Activated CD4-positive, alpha-beta memory T cell treated with anti-CD3 and anti-CD28 coated beads for 36 hours (primary cell): ENCODE results near the gene MUC5AC. TPM values are rescaled to one million over a fixed set of nuclear protein-coding genes. Genes with fewer than 3 reads are reported as not detected.

ENCODE experiments used
- CTCF ChIA-PET: fragments of 350-600 bp; sonication (Branson Sonifier 250); formaldehyde crosslinking; loops from one replicate; lab custom pipeline; 2021; ENCODE audit warnings: antibody characterized with exemption, inconsistent platforms; lab: Charles Lee
- POLR2A ChIA-PET: fragments of 350-600 bp; sonication (Branson Sonifier 250); formaldehyde crosslinking; loops from one replicate; lab custom pipeline; 2021; ENCODE audit warnings: antibody characterized with exemption; lab: Charles Lee
- DNase-seq: peaks from one replicate; pipeline ENCODE4 v3.0.0-alpha.2; 2020
- H3K27ac Mint-ChIP-seq: one replicate; pipeline ENCODE4 v1.8.0; 2021; ENCODE audit warnings: mixed read lengths
- H3K27me3 Mint-ChIP-seq: one replicate; pipeline ENCODE4 v1.8.0; 2021; ENCODE audit warnings: mixed read lengths
- H3K36me3 Mint-ChIP-seq: one replicate; pipeline ENCODE4 v1.8.0; 2021; ENCODE audit warnings: mixed read lengths
- H3K4me1 Mint-ChIP-seq: one replicate; pipeline ENCODE4 v1.8.0; 2021; ENCODE audit warnings: low read depth, mixed read lengths
- H3K4me3 Mint-ChIP-seq: one replicate; pipeline ENCODE4 v1.8.0; 2021; ENCODE audit warnings: mild to moderate bottlenecking, mixed read lengths
- H3K9me3 Mint-ChIP-seq: one replicate; pipeline ENCODE4 v1.8.0; 2021; ENCODE audit warnings: mixed read lengths
- intact Hi-C: fragments of 100-400 bp; cut with micrococcal nuclease; formaldehyde crosslinking; loops from one replicate; pipeline ENCODE4 v1.15.1; 2023
- total RNA-seq, 2 experiments: library from RNA; stranded (reverse); gene quantifications; one replicate each; pipeline ENCODE4 v1.2.3, GENCODE V29; 2021

Gene MUC5AC
- total RNA-seq, 2 experiments from 2014 or later = not detected

GRCh38 chr11:1201395-1202153 lies 43.8 kb downstream of the MUC5AC start:
- intact Hi-C loops = loop anchor here (2.0 to 10.0 kb wide), 3 partner anchors 183 to 371 kb away; partner anchors contain the start of genes BRSK2 and DUSP8
- Mint-ChIP-seq H3K4me3 (no peak overlapping the region), H3K36me3 (no peaks in the 10 kb centered on the region), H3K9me3 (no peaks in the 10 kb centered on the region), H3K4me1 (no peaks in the 10 kb centered on the region), H3K27me3 (no peaks in the 10 kb centered on the region), H3K27ac (no peak overlapping the region)
- CTCF ChIA-PET = interaction anchor here (1.6 to 3.3 kb wide), 2 partner anchors 99 to 314 kb away, joined by 3 to 16 read pairs; no protein-coding TSS in a partner anchor
- POLR2A ChIA-PET = no interaction called here
- no peak for DNase-seq

GRCh38 chr11:1202154-1202775 lies 44.5 kb downstream of the MUC5AC start:
- H3K9me3 Mint-ChIP-seq = no peaks in the 10 kb centered on the region
- ChIA-PET CTCF (interaction anchor here (1.0 to 3.3 kb wide), 4 partner anchors 98 to 372 kb away, joined by 3 to 21 read pairs (median 10); no protein-coding TSS in a partner anchor), POLR2A (no interaction called here)
- intact Hi-C loops = loop anchor here (2.0 to 10.0 kb wide), 3 partner anchors 183 to 370 kb away; partner anchors contain the start of genes BRSK2 and DUSP8
- no peaks in the 10 kb centered on the region for H3K27me3 Mint-ChIP-seq
- no peak overlapping the region for H3K27ac Mint-ChIP-seq
- no peaks in the 10 kb centered on the region for H3K36me3 Mint-ChIP-seq
- H3K4me1 Mint-ChIP-seq = no peaks in the 10 kb centered on the region
- no peak overlapping the region for H3K4me3 Mint-ChIP-seq
- DNase-seq = peak; percentile 43

- DNase-seq = peak; percentile 73
- Mint-ChIP-seq H3K9me3 (no peaks in the 10 kb centered on the region), H3K36me3 (no peaks in the 10 kb centered on the region), H3K4me1 (no peaks in the 10 kb centered on the region), H3K27ac (no peak overlapping the region), H3K4me3 (no peak overlapping the region), H3K27me3 (no peaks in the 10 kb centered on the region)
- POLR2A ChIA-PET = no interaction called here
- CTCF ChIA-PET = interaction anchor here (0.6 to 3.3 kb wide), 6 partner anchors 38 to 371 kb away, joined by 3 to 21 read pairs (median 4); no protein-coding TSS in a partner anchor
- intact Hi-C loops = loop anchor here (2.0 to 10.0 kb wide), 3 partner anchors 182 to 369 kb away; partner anchors contain the start of genes BRSK2 and DUSP8
Observed at GRCh38 chr11:1202776-1203504, 45.2 kb downstream of the MUC5AC start.

- Mint-ChIP-seq H3K4me3 (no peak overlapping the region), H3K27ac (no peak overlapping the region), H3K36me3 (no peaks in the 10 kb centered on the region), H3K9me3 (no peaks in the 10 kb centered on the region), H3K4me1 (no peaks in the 10 kb centered on the region), H3K27me3 (no peaks in the 10 kb centered on the region)
- no peak for DNase-seq
- intact Hi-C loops = loop anchor here (2.0 to 10.0 kb wide), 3 partner anchors 181 to 369 kb away; partner anchors contain the start of genes BRSK2 and DUSP8
- POLR2A ChIA-PET = no interaction called here
- CTCF ChIA-PET = interaction anchor here (0.8 to 3.3 kb wide), 4 partner anchors 37 to 371 kb away, joined by 3 to 21 read pairs (median 10); no protein-coding TSS in a partner anchor
Observed at GRCh38 chr11:1203505-1204271, 45.9 kb downstream of the MUC5AC start.

GRCh38 chr11:1204381-1205101 lies 46.8 kb downstream of the MUC5AC start:
- Mint-ChIP-seq H3K4me3 (no peak overlapping the region), H3K9me3 (no peaks in the 10 kb centered on the region), H3K27ac (no peak overlapping the region), H3K36me3 (no peaks in the 10 kb centered on the region), H3K4me1 (no peaks in the 10 kb centered on the region), H3K27me3 (no peaks in the 10 kb centered on the region)
- CTCF ChIA-PET = interaction anchor here (0.7 to 3.3 kb wide), 4 partner anchors 9 to 370 kb away, joined by 3 to 21 read pairs (median 10); no protein-coding TSS in a partner anchor
- intact Hi-C loops = loop anchor here (5.0 to 10.0 kb wide), 2 partner anchors 180 to 368 kb away; partner anchors contain the start of genes BRSK2 and DUSP8
- no peak for DNase-seq
- POLR2A ChIA-PET = no interaction called here

GRCh38 chr11:1205121-1205986 lies 47.6 kb downstream of the MUC5AC start:
- Mint-ChIP-seq H3K27me3 (no peaks in the 10 kb centered on the region), H3K4me1 (no peaks in the 10 kb centered on the region), H3K27ac (no peak overlapping the region), H3K9me3 (peaks cover 4% of the 10 kb centered on the region), H3K36me3 (no peaks in the 10 kb centered on the region), H3K4me3 (no peak overlapping the region)
- ChIA-PET CTCF (interaction anchor here (0.7 to 2.8 kb wide), 2 partner anchors 183 to 369 kb away, joined by 3 to 21 read pairs; no protein-coding TSS in a partner anchor), POLR2A (no interaction called here)
- DNase-seq = no peak
- intact Hi-C loops = loop anchor here (10.0 kb wide), 1 partner anchor 179 kb away; the partner anchor contains the start of gene BRSK2

- Mint-ChIP-seq H3K4me3 (no peak overlapping the region), H3K27ac (no peak overlapping the region), H3K27me3 (no peaks in the 10 kb centered on the region), H3K36me3 (no peaks in the 10 kb centered on the region), H3K9me3 (peaks cover 9% of the 10 kb centered on the region), H3K4me1 (no peaks in the 10 kb centered on the region)
- ChIA-PET CTCF (no interaction called here), POLR2A (no interaction called here)
- intact Hi-C loops = loop anchor here (10.0 kb wide), 1 partner anchor 179 kb away; the partner anchor contains the start of gene BRSK2
- DNase-seq = no peak
Observed at GRCh38 chr11:1205987-1206331, 48.2 kb downstream of the MUC5AC start.

- DNase-seq = no peak
- peaks cover 3% of the 10 kb centered on the region for H3K36me3 Mint-ChIP-seq
- H3K27me3 Mint-ChIP-seq = no peaks in the 10 kb centered on the region
Observed at GRCh38 chr11:1206391-1207271, 48.9 kb downstream of the MUC5AC start.

GRCh38 chr11:1207401-1208143 lies 49.8 kb downstream of the MUC5AC start:
- Mint-ChIP-seq H3K4me3 (no peak overlapping the region), H3K9me3 (peaks cover 25% of the 10 kb centered on the region), H3K36me3 (peaks cover 9% of the 10 kb centered on the region), H3K27me3 (no peaks in the 10 kb centered on the region), H3K27ac (no peak overlapping the region), H3K4me1 (no peaks in the 10 kb centered on the region)
- ChIA-PET POLR2A (interaction anchor here (0.5 kb wide), 1 partner anchor 153 kb away, joined by 3 read pairs; no protein-coding TSS in a partner anchor), CTCF (no interaction called here)
- no peak for DNase-seq
- intact Hi-C loops = loop anchor here (10.0 kb wide), 1 partner anchor 177 kb away; the partner anchor contains the start of gene BRSK2

More at GRCh38 chr11:1206391-1207271, 48.9 kb downstream of the MUC5AC start:
- intact Hi-C loops = loop anchor here (10.0 kb wide), 1 partner anchor 178 kb away; the partner anchor contains the start of gene BRSK2
- Mint-ChIP-seq H3K27ac (no peak overlapping the region), H3K4me1 (no peaks in the 10 kb centered on the region), H3K9me3 (peaks cover 16% of the 10 kb centered on the region), H3K4me3 (no peak overlapping the region)
- ChIA-PET POLR2A (interaction anchor here (0.5 kb wide), 1 partner anchor 152 kb away, joined by 3 read pairs; no protein-coding TSS in a partner anchor), CTCF (no interaction called here)
